EH (cell line): ENCODE data around the gene IRAG1.
A peak's percentile ranks its signal among the peaks of the same experiment; 100 is the strongest.

Experiments
- DNase-seq: peaks from one replicate; pipeline ENCODE4 v3.0.0-alpha.2; 2015; ENCODE audit warnings: low read depth

IRAG1 gene, protein sequence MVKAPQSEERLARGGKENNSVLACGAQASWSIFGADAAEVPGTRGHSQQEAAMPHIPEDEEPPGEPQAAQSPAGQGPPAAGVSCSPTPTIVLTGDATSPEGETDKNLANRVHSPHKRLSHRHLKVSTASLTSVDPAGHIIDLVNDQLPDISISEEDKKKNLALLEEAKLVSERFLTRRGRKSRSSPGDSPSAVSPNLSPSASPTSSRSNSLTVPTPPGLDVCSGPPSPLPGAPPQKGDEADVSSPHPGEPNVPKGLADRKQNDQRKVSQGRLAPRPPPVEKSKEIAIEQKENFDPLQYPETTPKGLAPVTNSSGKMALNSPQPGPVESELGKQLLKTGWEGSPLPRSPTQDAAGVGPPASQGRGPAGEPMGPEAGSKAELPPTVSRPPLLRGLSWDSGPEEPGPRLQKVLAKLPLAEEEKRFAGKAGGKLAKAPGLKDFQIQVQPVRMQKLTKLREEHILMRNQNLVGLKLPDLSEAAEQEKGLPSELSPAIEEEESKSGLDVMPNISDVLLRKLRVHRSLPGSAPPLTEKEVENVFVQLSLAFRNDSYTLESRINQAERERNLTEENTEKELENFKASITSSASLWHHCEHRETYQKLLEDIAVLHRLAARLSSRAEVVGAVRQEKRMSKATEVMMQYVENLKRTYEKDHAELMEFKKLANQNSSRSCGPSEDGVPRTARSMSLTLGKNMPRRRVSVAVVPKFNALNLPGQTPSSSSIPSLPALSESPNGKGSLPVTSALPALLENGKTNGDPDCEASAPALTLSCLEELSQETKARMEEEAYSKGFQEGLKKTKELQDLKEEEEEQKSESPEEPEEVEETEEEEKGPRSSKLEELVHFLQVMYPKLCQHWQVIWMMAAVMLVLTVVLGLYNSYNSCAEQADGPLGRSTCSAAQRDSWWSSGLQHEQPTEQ

DNA sequence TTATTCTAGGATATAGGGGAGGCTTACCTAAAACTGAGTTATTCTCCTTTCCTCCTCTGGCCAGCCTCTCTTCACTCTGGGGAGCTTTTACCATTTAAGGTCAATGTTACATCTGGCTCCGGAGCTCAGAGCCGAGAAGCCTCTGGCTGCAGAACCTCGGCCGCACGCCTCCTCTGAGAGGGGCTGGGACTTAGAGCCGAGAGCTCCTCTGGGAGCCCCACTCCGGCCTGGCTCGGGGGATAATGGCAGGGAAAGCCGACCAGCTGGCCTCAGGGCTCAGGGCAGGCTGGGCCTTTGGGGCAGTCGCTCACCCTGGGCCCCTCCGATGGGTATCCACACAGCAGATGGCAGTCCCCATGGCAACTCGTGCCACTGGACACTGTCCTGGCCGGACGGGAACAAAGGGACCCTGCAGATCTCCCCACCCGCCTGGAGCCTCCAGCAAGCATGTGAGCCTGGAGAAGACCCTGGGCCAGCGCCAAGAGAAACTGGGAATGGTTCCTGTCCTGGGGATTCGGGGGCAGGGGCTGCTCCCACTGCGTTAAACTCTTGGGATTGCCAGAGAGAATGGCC lies at the start of gene IRAG1:
Gene IRAG1 (minus strand): TSS at position 247 of the 573 bp plus-strand sequence. CDS start 153 bp downstream, at position 94.
- DNase-seq, result peak; percentile 91

DNA sequence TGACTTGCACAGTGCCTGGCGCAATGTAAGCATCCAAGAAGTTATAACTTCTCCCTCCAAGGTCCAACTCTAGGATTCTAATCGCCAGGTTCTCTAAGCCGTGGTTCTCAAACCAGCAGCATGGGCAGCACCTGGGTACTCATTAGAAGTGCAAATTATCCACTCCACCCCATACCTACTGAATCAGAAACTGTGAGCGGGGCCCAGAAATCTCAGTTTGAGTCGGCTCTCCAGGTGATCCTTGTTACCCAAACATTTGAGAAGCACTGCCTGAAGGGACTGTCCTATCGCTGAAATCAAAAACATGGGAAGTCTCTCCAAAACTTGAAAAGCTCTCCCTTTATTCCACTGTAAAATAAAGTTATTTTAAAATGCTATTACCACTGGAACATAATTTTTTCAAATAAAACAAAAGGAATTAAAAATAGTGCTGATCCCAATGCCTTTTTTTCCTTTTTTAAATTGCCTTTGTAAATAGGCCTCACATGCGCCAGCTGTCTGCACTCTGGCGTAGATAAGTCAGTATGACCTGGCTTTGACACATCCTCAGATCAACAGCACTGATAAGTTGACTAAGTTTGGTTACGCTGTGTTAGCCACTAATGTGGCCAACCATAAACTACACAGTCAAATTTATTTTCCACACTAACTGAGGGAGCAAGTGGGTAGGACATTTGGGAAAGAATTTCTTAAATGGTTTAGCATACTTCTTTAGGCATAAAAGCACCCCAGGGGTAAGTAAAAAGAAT lies 49.1 kb upstream of the IRAG1 start:
- peak; percentile 90 for DNase-seq

DNA sequence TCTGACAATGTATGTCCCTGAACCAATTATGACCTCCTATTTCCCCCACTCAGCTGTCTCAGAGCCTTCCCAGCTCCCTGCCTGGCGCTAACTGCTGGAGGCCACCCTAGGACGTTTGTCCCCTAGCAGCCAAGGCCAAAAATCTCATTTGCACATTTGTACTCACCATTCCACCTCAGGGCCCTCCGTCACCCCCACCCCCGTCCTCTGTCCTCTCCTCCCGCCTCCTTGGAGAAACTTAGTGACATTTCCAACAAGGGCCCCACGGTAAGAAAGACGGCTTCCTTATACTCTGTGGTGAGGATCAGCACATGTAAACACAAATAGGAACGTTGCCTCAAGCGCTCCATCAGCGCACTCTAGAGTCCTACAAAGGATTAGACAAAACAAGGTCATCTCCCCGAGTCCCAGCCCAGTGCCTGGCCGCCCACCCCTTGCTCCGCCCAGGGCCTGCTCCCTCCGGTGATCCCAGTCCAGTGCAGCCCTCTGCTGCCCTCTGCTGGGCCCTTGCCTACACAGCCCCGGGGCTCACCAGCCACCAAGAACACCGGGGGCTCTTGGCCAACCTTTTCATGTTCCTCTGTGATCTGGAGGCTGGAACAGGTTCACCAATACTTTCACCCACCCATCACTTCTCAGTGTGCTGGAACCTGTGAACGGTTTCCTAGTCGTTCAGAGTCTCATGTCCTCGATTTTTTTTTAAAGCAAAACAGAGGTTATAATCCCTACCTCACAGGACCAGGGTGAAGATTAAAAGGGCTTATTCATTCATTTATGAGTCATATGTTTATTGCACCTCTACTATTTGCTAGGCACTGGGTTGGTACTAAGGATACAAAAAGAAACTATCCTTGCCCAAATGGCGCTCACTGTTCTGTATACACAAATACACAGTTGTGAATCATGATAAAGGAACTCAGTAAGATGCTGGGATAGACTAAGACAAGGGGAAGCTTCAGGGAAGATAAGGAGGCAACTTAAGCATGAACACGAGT lies 42.2 kb upstream of the IRAG1 start:
- peak; percentile 97 for DNase-seq

DNA sequence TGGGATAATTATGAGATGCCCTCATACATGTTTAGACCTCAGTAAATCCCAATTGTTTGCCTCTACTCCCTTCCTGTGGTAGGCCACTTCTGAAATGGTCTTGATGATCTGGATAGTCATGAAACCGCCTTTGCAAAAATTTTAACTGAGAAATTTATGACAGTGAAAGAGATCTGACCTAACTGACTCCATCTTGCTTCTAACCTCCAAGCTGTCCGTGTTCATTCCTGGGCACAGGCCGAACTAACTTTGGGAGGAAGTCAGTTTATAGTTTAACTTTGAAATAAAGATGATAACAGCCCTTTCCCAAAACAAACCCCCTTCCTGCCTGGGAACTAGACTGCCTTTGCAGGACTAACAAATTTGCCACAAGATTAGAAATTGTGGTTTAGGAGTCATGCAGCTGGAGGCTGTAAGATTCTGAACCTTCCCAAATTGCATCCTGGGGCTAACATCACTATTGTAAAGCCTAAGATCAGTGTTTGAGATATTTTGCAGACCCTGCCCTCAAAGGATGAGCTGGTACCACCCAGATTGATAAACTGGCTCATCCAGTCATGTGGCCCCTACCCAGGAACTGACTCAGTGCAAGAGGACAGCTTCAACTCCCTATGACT lies 37.6 kb upstream of the IRAG1 start:
- peak; percentile 61 for DNase-seq

DNA sequence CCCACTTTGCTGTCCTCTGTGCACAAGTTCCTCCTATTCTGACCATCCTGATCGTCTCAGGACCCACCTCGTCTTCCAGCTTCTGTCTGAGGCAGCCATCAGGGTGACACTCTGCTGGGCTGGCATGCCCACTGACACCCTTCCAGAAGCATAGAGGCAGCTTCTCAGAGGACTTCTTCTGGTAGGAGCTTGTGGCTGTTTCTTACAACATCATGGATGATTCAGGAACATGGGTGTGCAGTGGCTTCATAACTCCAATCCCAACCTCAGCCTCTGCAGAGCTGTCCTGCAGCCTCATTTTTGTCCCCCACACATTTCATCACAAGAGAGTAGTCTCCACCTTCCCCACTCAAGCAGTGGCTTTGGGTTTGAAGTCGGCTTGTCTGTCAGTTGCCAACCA lies 36.6 kb upstream of the IRAG1 start:
- peak; percentile 56 for DNase-seq

DNA sequence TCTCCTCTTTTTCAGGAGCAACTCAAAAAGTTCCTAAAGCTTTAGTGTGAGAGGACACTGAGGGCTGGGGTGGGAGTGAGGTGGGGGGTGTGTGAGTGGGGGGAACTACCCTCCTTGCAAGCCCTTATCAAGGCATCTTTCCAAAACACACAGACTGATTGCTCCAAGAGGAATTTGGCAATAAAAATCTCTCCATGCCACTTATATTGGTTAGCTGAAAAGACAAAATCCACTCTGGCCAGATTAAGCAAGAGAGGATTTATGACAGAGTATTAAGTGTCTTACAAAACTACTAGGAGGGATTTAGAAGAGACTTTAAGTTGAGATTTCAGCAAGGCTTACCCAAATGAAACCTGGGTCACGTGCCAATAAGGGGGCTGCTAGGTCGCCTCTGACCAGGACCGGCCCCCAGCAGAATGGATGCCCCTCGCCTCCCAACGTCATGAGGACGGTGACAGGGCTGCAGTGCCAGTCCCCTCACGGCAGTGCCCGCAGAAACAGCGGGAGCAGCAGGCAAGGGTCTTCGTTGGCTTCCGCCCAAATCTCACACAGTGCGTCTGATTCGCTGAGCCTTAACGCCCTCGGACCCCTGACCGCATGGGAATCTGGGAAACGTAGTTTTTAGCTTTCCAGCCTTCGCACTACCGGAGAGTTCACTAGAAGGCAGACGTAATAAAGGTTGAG lies 35.4 kb upstream of the IRAG1 start:
- DNase-seq, result peak; percentile 82

DNA sequence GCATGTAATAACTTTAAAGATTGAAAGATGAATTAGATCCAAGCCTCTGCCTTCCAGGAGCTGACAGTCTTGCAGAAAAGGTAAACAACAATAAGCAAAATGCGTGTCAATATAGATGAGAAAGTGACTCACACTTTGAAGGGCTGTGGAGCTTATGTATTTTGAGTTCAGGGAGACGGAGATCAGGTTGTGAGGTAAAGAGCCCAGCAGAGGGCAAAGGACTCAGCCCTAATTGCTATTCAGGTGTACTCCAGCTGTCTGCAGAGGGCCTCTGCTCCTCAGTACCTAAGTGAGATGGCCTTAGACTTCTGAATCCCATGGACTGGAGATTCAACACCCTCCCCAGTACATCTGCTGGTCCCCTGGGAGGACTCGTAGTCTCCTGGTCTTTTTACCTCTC lies 34.6 kb upstream of the IRAG1 start:
- no peak for DNase-seq

DNA sequence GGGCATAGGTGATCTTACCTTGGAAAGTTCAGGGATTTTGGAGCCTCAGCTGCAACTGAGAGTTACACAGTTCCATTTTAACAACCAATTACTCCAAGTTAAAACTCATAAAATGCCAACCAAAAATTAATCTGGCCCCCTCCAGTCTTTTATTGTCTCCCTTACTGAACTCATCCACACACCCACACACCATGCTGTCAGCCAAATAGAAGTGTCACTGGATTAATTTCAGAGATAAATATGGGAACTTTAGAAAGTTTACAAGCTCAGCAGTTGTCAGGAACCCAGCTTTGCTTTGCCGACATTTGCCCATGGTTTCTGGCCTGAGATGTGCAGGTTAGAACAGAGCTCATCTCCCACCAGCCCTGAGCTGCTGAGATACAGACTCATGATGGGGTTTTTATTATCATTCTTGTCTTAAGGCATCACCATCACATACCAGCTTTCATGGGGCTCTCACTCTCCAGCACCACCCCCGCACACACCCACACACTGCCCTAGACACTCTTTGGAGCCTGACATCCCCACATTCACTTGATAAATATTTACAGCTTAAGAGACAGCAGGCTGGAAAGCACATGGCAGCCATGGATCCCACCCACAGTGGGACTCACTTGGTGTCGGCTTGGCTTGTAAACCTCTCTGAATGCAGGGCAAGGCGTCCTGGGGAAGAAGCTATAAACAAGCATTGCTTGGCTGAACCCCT lies 33.7 kb upstream of the IRAG1 start:
- peak; percentile 91 for DNase-seq

DNA sequence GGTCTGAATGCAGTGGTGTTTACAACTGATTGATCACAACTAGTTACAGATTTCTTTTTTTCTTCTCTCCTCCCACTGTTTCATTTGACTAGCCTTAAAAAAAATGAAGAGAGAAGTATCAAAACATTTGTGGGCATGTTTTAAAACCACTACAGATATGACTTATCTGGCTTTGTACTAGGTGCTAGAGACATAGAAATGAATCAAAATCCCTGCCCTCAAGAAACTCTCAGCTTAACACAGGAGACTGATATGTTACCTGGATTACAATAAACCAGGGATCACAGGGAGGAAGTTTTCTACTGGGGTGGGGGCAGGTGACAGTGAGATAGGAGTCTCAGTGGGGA lies 32.3 kb upstream of the IRAG1 start:
- DNase-seq, result no peak

DNA sequence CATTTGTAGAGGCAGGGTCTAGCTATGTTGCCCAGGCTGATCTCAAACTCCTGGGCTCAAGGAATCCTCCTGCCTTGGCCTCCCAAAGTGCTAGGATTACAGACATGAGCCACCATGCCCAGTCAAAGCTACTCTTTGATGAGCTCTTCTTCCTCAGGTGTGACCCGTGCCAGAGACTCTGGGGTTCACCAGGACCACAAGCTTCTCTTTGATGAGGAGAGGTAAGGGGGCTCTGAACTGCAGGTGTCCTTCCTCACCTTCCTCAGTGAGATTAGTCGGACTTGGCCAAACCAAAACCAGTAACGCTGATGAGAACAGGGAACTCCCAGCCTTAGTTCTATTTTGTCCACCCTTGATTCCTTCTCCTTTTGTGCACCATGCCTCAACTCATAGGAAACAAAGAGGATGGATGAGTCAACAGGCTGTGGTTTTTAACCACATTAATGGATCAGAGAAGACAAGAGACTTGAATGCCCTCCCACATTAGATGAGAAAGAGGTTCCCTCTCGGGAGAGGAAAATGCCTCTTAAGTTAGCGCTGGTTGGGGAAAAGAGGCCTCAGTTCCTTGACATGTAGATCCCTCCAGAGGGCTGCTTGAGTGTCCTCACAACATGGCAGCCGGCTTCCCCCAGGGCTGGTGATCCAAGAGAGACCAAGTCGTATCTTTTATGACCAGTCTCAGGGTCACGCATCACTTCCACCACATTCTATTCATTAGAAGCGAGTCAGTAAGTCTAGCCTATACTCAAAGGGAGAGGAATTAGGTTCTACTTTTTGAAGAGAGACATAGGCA lies 31.8 kb upstream of the IRAG1 start:
- DNase-seq, result peak; percentile 87

DNA sequence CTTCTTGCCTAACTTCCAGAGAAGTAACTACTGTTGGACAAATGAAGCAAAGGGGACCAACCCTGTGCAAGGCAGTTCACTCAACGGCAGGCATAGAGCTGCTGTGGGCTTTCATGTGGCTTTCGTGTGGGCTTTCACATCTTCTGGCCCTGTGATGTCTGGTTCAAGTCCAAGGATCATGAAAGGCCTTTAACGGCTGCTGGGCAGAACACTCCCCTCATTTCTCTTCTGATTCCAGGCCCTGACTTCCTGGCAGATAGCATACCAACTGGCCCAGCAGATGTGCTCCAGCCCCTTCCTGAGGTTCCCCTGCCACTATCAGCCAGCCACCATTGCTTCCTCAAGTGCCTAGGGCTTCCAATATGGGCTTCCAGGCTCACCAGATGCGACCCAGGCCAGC lies 28.8 kb upstream of the IRAG1 start:
- no peak for DNase-seq

DNA sequence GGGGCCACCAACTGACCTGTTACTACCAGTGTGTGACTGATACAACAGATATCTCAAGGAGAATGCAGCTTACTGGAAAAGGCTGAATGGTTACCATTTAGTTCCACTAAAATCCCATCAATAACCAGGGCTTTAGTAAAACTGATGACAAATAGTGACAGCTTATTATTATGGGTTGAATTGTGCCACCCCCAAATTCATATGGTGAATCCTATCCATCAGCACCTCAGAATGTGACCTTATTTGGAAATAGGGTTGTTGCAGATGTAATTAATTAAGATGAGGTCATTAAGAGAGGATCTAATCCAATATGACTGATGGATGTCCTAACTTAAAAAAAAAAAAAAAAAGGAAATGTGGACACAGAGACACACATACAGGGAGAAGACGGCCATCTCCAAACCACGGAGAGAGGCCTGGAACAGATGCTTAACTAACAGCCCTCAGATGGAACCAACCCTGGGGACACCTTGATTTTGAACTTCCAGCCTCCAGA lies 27.4 kb upstream of the IRAG1 start:
- DNase-seq, result no peak

DNA sequence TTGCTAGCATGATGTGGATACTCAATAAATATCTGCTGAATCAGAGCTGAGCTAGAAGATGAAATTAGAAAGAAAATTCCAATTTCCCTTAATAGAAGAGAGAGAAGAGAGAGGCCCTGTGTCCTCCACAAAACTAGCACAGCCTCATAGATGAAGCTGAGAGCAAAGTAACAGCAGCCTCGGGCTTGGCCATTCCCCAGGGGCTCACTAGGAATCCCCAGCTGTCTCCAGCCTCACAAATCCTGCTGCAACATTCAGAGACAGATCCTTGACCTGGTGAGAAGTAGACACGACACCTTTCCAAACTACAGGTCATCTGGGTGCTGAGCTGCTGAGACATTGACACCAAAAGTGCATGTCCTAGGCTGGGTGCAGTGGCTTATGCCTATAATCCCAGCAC lies 26.1 kb upstream of the IRAG1 start:
- no peak for DNase-seq

DNA sequence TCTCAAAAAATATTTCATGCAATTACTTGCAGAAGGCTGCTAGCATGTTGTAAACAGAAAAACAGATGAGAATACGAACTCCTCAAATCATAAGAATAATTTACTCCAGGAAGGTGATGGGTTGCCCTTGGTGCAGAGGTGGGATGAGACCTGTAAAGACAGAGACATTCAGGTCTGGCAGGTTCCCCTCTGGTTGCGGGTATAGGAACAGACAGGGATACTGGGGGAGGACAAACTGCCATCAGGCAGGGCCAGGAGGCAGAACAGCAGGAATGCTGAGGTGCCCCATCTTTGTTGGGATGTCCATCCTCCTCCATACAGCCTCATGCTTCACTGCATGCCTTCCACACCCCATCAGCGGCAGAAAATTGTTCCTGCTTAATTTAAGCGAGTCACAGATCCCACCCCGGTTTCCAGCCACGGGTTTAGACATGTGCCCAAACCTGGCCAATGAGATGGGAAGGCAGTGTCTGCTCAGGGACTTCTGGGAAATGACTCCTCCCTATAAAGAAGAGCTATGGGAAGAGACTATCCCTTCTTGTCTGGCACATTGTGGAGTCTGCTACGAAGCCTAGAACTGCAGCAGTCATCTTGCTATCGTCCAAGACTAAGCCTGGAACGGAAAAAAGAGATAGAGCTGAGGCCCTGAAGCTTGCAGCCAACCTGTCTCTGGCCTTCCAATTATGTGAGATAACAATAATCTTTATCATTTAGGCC lies 23.1 kb upstream of the IRAG1 start:
- peak; percentile 42 for DNase-seq

DNA sequence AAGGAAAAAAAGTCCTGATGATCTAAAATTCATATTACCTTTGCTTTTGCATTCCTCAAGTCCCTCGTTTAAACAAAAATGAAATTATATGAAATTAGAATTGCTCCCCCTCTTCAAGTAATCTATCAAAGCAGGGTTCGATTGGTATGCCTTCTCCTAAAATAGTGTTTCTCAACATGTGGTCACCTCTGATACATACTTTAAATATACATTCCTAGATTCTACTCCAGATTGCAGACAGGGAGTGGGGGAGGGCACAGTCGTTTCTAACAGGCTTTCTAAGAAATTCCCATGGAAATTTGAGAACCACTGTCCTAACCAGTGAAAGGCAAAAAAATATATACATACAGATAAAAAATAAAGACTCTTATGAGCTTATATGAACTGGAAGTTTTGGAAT lies 22.6 kb upstream of the IRAG1 start:
- DNase-seq, result peak; percentile 82

DNA sequence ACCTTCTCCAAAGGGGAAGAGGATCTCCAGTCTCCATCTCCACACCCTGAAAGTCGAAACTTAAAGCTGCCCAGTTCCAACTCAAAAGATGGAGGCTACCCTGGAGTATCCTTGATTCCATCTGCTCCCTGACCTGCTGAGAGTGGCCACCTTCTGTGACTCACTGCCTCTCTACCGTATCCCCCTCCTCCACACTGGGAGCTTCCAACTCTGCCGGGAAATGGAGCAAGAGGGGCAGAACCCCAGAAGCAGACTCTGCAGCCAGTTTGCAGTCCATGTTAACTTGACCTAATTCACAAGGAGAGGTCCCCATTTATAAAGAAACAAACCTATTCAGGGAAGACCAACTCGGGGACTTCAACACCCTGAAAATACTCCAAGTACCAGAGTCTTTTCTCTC lies 22.0 kb upstream of the IRAG1 start:
- peak; percentile 25 for DNase-seq

DNA sequence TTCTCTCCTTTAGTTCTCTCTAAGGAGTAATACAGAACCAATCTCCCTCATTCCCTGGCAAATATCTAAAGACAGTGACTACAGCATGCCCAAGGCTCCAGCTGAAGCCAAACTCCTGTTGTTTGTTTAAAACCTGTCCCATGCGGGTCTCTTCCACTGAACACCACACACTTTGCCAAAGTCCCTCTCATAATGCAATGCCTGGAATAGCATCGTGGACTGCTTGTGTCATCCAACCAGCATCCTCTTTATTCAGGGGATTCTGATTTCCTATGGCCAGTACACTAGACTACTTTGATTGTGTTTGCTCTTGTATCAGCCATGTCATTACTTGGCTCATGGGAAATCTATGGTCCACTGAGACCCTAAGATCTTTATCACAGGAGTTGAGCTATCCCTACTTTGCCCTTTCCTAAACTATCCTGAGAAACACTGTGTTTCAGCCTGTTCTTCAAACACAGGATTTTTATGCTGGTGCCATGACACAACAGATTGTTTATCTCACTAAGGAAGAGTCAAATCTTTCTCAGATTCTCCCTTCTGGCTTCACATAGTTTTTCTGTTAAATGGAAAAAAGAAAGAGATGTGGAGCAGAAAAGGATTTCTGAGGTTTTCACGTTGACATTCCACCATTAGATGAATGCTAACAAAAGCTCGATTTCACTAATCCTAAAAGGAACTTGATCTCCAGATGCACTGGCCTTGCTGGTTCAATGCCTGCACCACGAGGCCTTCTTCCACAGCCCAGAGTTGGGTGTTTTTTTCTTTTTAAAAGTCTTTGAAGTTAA lies 15.9 kb upstream of the IRAG1 start:
- peak; percentile 22 for DNase-seq
